H1 (cell line): ENCODE data around the gene C1orf116. TPM values are rescaled to one million over a fixed set of nuclear protein-coding genes. Genes with fewer than 3 reads are reported as not detected.

Experiments
- CTCF ChIA-PET: fragments of 300-600 bp; sonication (Branson Sonifier 250); formaldehyde crosslinking; loops from one replicate; lab custom pipeline; 2021; ENCODE audit not compliant: partially characterized antibody; lab: Charles Lee
- POLR2A ChIA-PET: fragments of 300-600 bp; sonication (Branson Sonifier 250); formaldehyde crosslinking; loops from one replicate; lab custom pipeline; 2021; ENCODE audit warnings: inconsistent platforms; ENCODE audit not compliant: partially characterized antibody; lab: Charles Lee
- DNase-seq, 2 experiments: peaks; one replicate each; pipeline versions ENCODE4 v3.0.0 to v3.0.0-alpha.2; 2010 to 2022; ENCODE audit warnings: low spot score in 2 of 2, low read depth in 1 of 2, mixed read lengths in 1 of 2
- FAIRE-seq: peaks from 2 replicates; lab custom pipeline; 2011; peaks lifted over from hg19 to GRCh38; lab: Jason Lieb, UNC
- H2AFZ ChIP-seq: 2 replicates; pipeline ENCODE4 v1.8.1; 2012; ENCODE audit warnings: low read length, inconsistent platforms
- H2AK5ac ChIP-seq: 2 replicates; pipeline ENCODE4 v1.6.1; 2013; ENCODE audit warnings: low read depth, low read length
- H2BK120ac ChIP-seq: replicated peaks from 2 replicates; pipeline ENCODE3; 2013; ENCODE audit warnings: low read depth, low read length, inconsistent platforms
- H2BK12ac ChIP-seq: 2 replicates; pipeline ENCODE4 v1.6.1; 2013; ENCODE audit warnings: low read depth, low read length
- H2BK15ac ChIP-seq: 2 replicates; pipeline ENCODE4 v1.6.1; 2013; ENCODE audit warnings: low read length
- H2BK20ac ChIP-seq: 2 replicates; pipeline ENCODE4 v1.6.1; 2013; ENCODE audit warnings: low read length
- H2BK5ac ChIP-seq: 2 replicates; pipeline ENCODE4 v1.6.1; 2013; ENCODE audit warnings: low read depth, low read length
- H3K14ac ChIP-seq: 2 replicates; pipeline ENCODE4 v1.6.1; 2013; ENCODE audit warnings: inconsistent platforms; ENCODE audit not compliant: insufficient read length
- H3K18ac ChIP-seq: 2 replicates; pipeline ENCODE4 v1.6.1; 2013; ENCODE audit warnings: low read length; ENCODE audit errors: extremely low read depth
- H3K23ac ChIP-seq: 2 replicates; pipeline ENCODE4 v1.6.1; 2013; ENCODE audit warnings: inconsistent platforms; ENCODE audit not compliant: insufficient read length
- H3K23me2 ChIP-seq: 2 replicates; pipeline ENCODE4 v1.6.1; 2013; ENCODE audit warnings: low read depth, low read length
- H3K27ac ChIP-seq: 2 replicates; pipeline ENCODE4 v1.6.1; 2011; ENCODE audit warnings: low read depth, low read length, inconsistent platforms
- H3K27me3 ChIP-seq, 4 experiments: replicated peaks in 1 of 4; 1 replicate in 1 of 4; 2 replicates in 3 of 4; pipeline versions ENCODE4 v1.6.1 to v1.8.1; 2011 to 2013; ENCODE audit warnings: low read length in 3 of 4, mild to moderate bottlenecking in 3 of 4, inconsistent platforms in 2 of 4, mixed read lengths in 2 of 4, moderate library complexity in 1 of 4; ENCODE audit not compliant: control insufficient read depth in 3 of 4, insufficient read depth in 3 of 4; ENCODE audit errors: extremely low read depth in 1 of 4
- H3K36me3 ChIP-seq, 4 experiments: 2 replicates each; pipeline versions ENCODE4 v1.6.1 to v1.8.1; 2011 to 2013; ENCODE audit warnings: mild to moderate bottlenecking in 4 of 4, low read length in 3 of 4, moderate library complexity in 2 of 4, control low read depth in 1 of 4, inconsistent platforms in 1 of 4; ENCODE audit not compliant: insufficient read depth in 4 of 4, control insufficient read depth in 2 of 4
- H3K4ac ChIP-seq: replicated peaks from 2 replicates; pipeline ENCODE3; 2013; ENCODE audit warnings: low read length, low read depth, mixed read lengths, inconsistent platforms; ENCODE audit not compliant: insufficient read length
- H3K4me1 ChIP-seq, 4 experiments: replicated peaks in 1 of 4; 1 replicate in 1 of 4; 2 replicates in 3 of 4; pipeline versions ENCODE4 v1.6.1 to v1.8.1; 2011 to 2013; ENCODE audit warnings: low read length in 3 of 4, inconsistent platforms in 2 of 4, mixed read lengths in 1 of 4; ENCODE audit not compliant: insufficient read depth in 4 of 4, control insufficient read depth in 3 of 4
- H3K4me2 ChIP-seq, 2 experiments: 2 replicates each; pipeline versions ENCODE4 v1.6.1 to v1.8.1; 2011 to 2013; ENCODE audit warnings: low read depth in 2 of 2, low read length in 2 of 2, control low read depth in 1 of 2, inconsistent platforms in 1 of 2, mild to moderate bottlenecking in 1 of 2; ENCODE audit not compliant: insufficient read depth in 1 of 2
- H3K4me3 ChIP-seq, 4 experiments: fragments of 200-600, 300-600 bp in 1 of 4; sonication (generic), shearing (Covaris generic), sonication (Bioruptor Twin) in 1 of 4; 2 replicates each; pipeline versions ENCODE4 v1.5.1 to v1.8.1; 2011 to 2016; ENCODE audit warnings: low read length in 4 of 4, low read depth in 3 of 4, control low read depth in 2 of 4, inconsistent platforms in 2 of 4, mild to moderate bottlenecking in 2 of 4, mixed read lengths in 1 of 4, moderate library complexity in 1 of 4; ENCODE audit not compliant: insufficient read depth in 2 of 4; ENCODE audit errors: extremely low read depth in 1 of 4
- H3K56ac ChIP-seq: replicated peaks from 2 replicates; pipeline ENCODE3; 2013; ENCODE audit warnings: low read depth, mild to moderate bottlenecking, mixed read lengths, low read length, inconsistent platforms; ENCODE audit not compliant: insufficient read length
- H3K79me1 ChIP-seq: 2 replicates; pipeline ENCODE4 v1.6.1; 2013; ENCODE audit warnings: low read depth, low read length, control low read depth
- H3K79me2 ChIP-seq, 2 experiments: 2 replicates each; pipeline versions ENCODE4 v1.6.1 to v1.8.1; 2012 to 2013; ENCODE audit warnings: low read length in 2 of 2, mild to moderate bottlenecking in 2 of 2, inconsistent platforms in 1 of 2; ENCODE audit not compliant: insufficient read depth in 2 of 2, control insufficient read depth in 1 of 2
- H3K9ac ChIP-seq, 4 experiments: replicated peaks in 1 of 4; 1 replicate in 1 of 4; 2 replicates in 3 of 4; pipeline versions ENCODE4 v1.6.1 to v1.8.1; 2011 to 2013; ENCODE audit warnings: low read depth in 3 of 4, low read length in 3 of 4, control low read depth in 2 of 4, mild to moderate bottlenecking in 2 of 4, moderate library complexity in 2 of 4, inconsistent platforms in 1 of 4; ENCODE audit errors: extremely low read depth in 1 of 4
- H3K9me3 ChIP-seq, 2 experiments: 2 replicates each; pipeline versions ENCODE4 v1.6.1 to v1.8.1; 2012 to 2013; ENCODE audit warnings: mild to moderate bottlenecking in 2 of 2, moderate library complexity in 2 of 2, control low read depth in 1 of 2, inconsistent platforms in 1 of 2, low read depth in 1 of 2, low read length in 1 of 2, mixed read lengths in 1 of 2; ENCODE audit not compliant: insufficient read depth in 2 of 2
- H4K20me1 ChIP-seq, 2 experiments: replicated peaks in 1 of 2; 2 replicates each; pipeline versions ENCODE3 to v1.8.1; 2011 to 2013; ENCODE audit warnings: inconsistent platforms in 2 of 2, low read length in 2 of 2, mild to moderate bottlenecking in 1 of 2; ENCODE audit not compliant: insufficient read depth in 2 of 2, control insufficient read depth in 1 of 2
- H4K5ac ChIP-seq: 2 replicates; pipeline ENCODE4 v1.6.1; 2013; ENCODE audit warnings: low read length, low read depth, mixed read lengths, inconsistent platforms; ENCODE audit not compliant: insufficient read length
- H4K8ac ChIP-seq: 2 replicates; pipeline ENCODE4 v1.8.0; 2013; ENCODE audit warnings: mild to moderate bottlenecking, moderate library complexity, low read length, inconsistent platforms; ENCODE audit not compliant: insufficient read depth; ENCODE audit errors: extremely low read depth
- H4K91ac ChIP-seq: replicated peaks from 2 replicates; pipeline ENCODE3; 2013; ENCODE audit warnings: low read length, mixed read lengths, inconsistent platforms; ENCODE audit not compliant: insufficient read length
- CBX5 ChIP-seq: fragments of 300-800, 300-1000 bp; sonication (generic); IDR thresholded peaks from 2 replicates; pipeline ENCODE4 v1.7.1; 2016; ENCODE audit warnings: antibody characterized with exemption, low read length, low read depth
- CBX8 ChIP-seq: fragments of 300-800, 300-1000 bp; sonication (generic); IDR thresholded peaks from 2 replicates; pipeline ENCODE4 v1.7.1; 2016; ENCODE audit warnings: low read depth, low read length, borderline replicate concordance
- CEBPB ChIP-seq: IDR thresholded peaks from 2 replicates; pipeline ENCODE4 v1.6.1; 2012; ENCODE audit warnings: low read depth, low read length
- CHD2 ChIP-seq: IDR thresholded peaks from 2 replicates; pipeline ENCODE4 v1.6.1; 2012; ENCODE audit warnings: low read length, improper control_type of control experiment
- KDM1A ChIP-seq: fragments of 200-600, 300-600 bp; sonication (generic); IDR thresholded peaks from 2 replicates; pipeline ENCODE4 v1.7.1; 2016; ENCODE audit warnings: mild to moderate bottlenecking, low read length, borderline replicate concordance
- KDM4A ChIP-seq: IDR thresholded peaks from one replicate; pipeline ENCODE4 v1.7.1; 2012; ENCODE audit warnings: low read depth, mild to moderate bottlenecking, moderate library complexity, low read length, inconsistent platforms; ENCODE audit not compliant: severe bottlenecking
- NANOG ChIP-seq: IDR thresholded peaks from 2 replicates; pipeline ENCODE4 v1.6.1; 2011; ENCODE audit warnings: low read length, low read depth, mild to moderate bottlenecking, inconsistent platforms; ENCODE audit not compliant: insufficient read depth, poor library complexity, severe bottlenecking
- PHF8 ChIP-seq: fragments of 200-600 bp; sonication (generic); conservative IDR thresholded peaks from 2 replicates; pipeline ENCODE4 v1.7.1; 2012; ENCODE audit warnings: low read depth, mild to moderate bottlenecking, inconsistent platforms, low read length, moderate library complexity
- POLR2A ChIP-seq, 2 experiments: IDR thresholded peaks; 1 replicate in 1 of 2; 2 replicates in 1 of 2; pipeline ENCODE4 v1.6.1; 2011; ENCODE audit warnings: low read depth in 2 of 2, low read length in 2 of 2, mild to moderate bottlenecking in 2 of 2; ENCODE audit errors: control extremely low read depth in 1 of 2
- RNF2 ChIP-seq: fragments of 200-900, 300-1000 bp; sonication (generic); IDR thresholded peaks from 2 replicates; pipeline ENCODE4 v1.7.1; 2016; ENCODE audit warnings: borderline replicate concordance, low read depth, mild to moderate bottlenecking, antibody characterized with exemption, low read length; ENCODE audit not compliant: poor library complexity, severe bottlenecking; ENCODE audit errors: missing control alignments
- SP1 ChIP-seq: IDR thresholded peaks from 2 replicates; pipeline ENCODE4 v1.6.1; 2011; ENCODE audit warnings: low read depth, low read length
- SP4 ChIP-seq: IDR thresholded peaks from 2 replicates; pipeline ENCODE4 v1.6.1; 2012; ENCODE audit warnings: low read length, inconsistent platforms
- TAF1 ChIP-seq: IDR thresholded peaks from 2 replicates; pipeline ENCODE4 v1.6.1; 2011; ENCODE audit warnings: mild to moderate bottlenecking, low read depth, low read length
- TEAD4 ChIP-seq: IDR thresholded peaks from 2 replicates; pipeline ENCODE4 v1.6.1; 2012; ENCODE audit warnings: low read depth, low read length, inconsistent platforms, mixed read lengths
- ZNF274 ChIP-seq: IDR thresholded peaks from 2 replicates; pipeline ENCODE4 v1.7.0; 2012; ENCODE audit warnings: low read length, borderline replicate concordance; ENCODE audit errors: extremely low read depth
- WGBS, 2 experiments: shearing (Covaris generic) in 1 of 2; methylation state at CpG; one replicate each; pipeline versions ENCODE4 v1.1.6 to v1.1.7; 2013 to 2015; ENCODE audit warnings: low lambda C conversion rate in 2 of 2, mixed read lengths in 2 of 2, inconsistent platforms in 1 of 2, low coverage in 1 of 2, missing lambda C conversion rate in 1 of 2; ENCODE audit not compliant: insufficient replicate concordance in 2 of 2, insufficient coverage in 1 of 2, insufficient read length in 1 of 2; ENCODE audit errors: extremely low coverage in 1 of 2, missing lambda C conversion rate in 1 of 2; 5-methylcytosine and 5-hydroxymethylcytosine counted together
- polyA plus RNA-seq, 7 experiments: library from polyadenylated mRNA; depleted of rRNA in 3 of 7; stranded (reverse) in 5 of 7; unstranded in 2 of 7; fragments of >200 nt in 5 of 7; fragments of 200-250 nt in 2 of 7; gene quantifications; 1 replicate in 5 of 7; 2 replicates in 1 of 7; 4 replicates in 1 of 7; pipeline versions ENCODE4 v1.2.1 to v1.2.3, GENCODE V29; 2011 to 2013; ENCODE audit warnings: missing spikeins in 2 of 7, mixed read lengths in 2 of 7
- total RNA-seq: library from RNA; stranded (reverse); fragmentation: NEBNext Ultra II Directional; extraction: Animal tissue kit (Norgen Biotek cat#: 25700); gene quantifications from 2 replicates; pipeline ENCODE4 v1.2.1, GENCODE V29; 2021

The C1orf116 gene
- total and polyA plus RNA-seq, 2 of the 8 experiments (the other 6 are each of a cell fraction or from before 2014, with no cell fraction given): 2.2 to 3.9 TPM

GRCh38 chr1:207064561-207064960 is 32.0 kb upstream of the C1orf116 start:
- Histone ChIP-seq H4K5ac (no peak overlapping the region), H3K36me3 (peaks cover 3 to 46% (median 32%) of the 10 kb centered on the region in 4 experiments), H2BK15ac (no peak overlapping the region), H3K18ac (no peak overlapping the region), H2BK5ac (no peak overlapping the region), H3K4me1 (no peaks in the 10 kb centered on the region), H3K23ac (no peak overlapping the region), H3K4ac (no peak overlapping the region), H2BK20ac (no peak overlapping the region), H3K9me3 (no peaks in the 10 kb centered on the region), H2BK12ac (no peak overlapping the region), H4K8ac (no peak overlapping the region), H3K4me3 (no peak overlapping the region), H3K14ac (no peak overlapping the region), H4K91ac (no peak overlapping the region), H2AFZ (no peak overlapping the region), H4K20me1 (peaks cover 0 to 2% of the 10 kb centered on the region in 2 experiments), H3K23me2 (no peaks in the 10 kb centered on the region), H3K79me2 (no peaks in the 10 kb centered on the region), H3K27me3 (no peaks in the 10 kb centered on the region), H3K9ac (no peak overlapping the region), H3K56ac (no peak overlapping the region), H3K79me1 (no peaks in the 10 kb centered on the region), H3K4me2 (no peak overlapping the region), H2AK5ac (no peak overlapping the region), H3K27ac (no peak overlapping the region), H2BK120ac (no peak overlapping the region)
- 98% methylated on average over 8 of the region's 8 CpGs; no CpG with 5 or more reads in 1 of the 2 experiments for WGBS, 2 experiments
- FAIRE-seq (no peak), DNase-seq (no peak)
- POLR2A ChIA-PET: interaction anchor here (0.6 kb wide), 1 partner anchor 287 kb away, joined by 3 read pairs; no protein-coding TSS in a partner anchor
- CTCF ChIA-PET: interaction anchor here (0.9 kb wide), 1 partner anchor 11 kb away, joined by 3 read pairs; no protein-coding TSS in a partner anchor
- no peak for TF ChIP-seq POLR2A (IDR thresholded peaks at IDR 0.05; ENCODE audit: control extremely low read depth in 1 of 2, low read depth in 2 of 2, low read length in 2 of 2)
- TF ChIP-seq KDM4A: no peak
- TF ChIP-seq RNF2: no peak
- no peak for TF ChIP-seq NANOG
- TF ChIP-seq TAF1: no peak
- TF ChIP-seq SP4: no peak
- TF ChIP-seq CBX8: no peak
- TF ChIP-seq TEAD4: no peak
- no peak for TF ChIP-seq PHF8
- no peak for TF ChIP-seq SP1
- no peak for TF ChIP-seq ZNF274
- no peak for TF ChIP-seq CBX5
- no peak for TF ChIP-seq KDM1A
- TF ChIP-seq CEBPB: no peak
- TF ChIP-seq CHD2: no peak
